Suppressor macrophage treated with lipopolysaccharide for 4 hours (primary cell): Measurements from ENCODE around the gene IL4R.

Experiments used
- DNase-seq: peaks from one replicate; pipeline ENCODE4 v3.0.0-alpha.2; 2020

The IL4R gene

GRCh38 chr16:27363246-27363632, 49.5 kb downstream of the IL4R start:
- no peak for DNase-seq

GRCh38 chr16:27363797-27364196, 50.0 kb downstream of the IL4R start:
- no peak for DNase-seq

- no peak for DNase-seq
Measured at GRCh38 chr16:27364493-27365141, 50.8 kb downstream of the IL4R start.

GRCh38 chr16:27365142-27366089, 51.6 kb downstream of the IL4R start:
- no peak for DNase-seq

- DNase-seq: peak; percentile 14
Measured at GRCh38 chr16:27366687-27367460, 53.1 kb downstream of the IL4R start.

- DNase-seq: peak; percentile 94
Measured at GRCh38 chr16:27367461-27368357, 53.9 kb downstream of the IL4R start.

- DNase-seq: no peak
Measured at GRCh38 chr16:27368358-27368722, 54.6 kb downstream of the IL4R start.

GRCh38 chr16:27369806-27370205, 56.0 kb downstream of the IL4R start:
- DNase-seq: no peak

- DNase-seq: no peak
Measured at GRCh38 chr16:27370318-27370717, 56.5 kb downstream of the IL4R start.

GRCh38 chr16:27373312-27373711, 59.5 kb downstream of the IL4R start:
- DNase-seq: no peak

GRCh38 chr16:27374221-27374803, 60.5 kb downstream of the IL4R start:
- peak; percentile 85 for DNase-seq

GRCh38 chr16:27374804-27375425, 61.1 kb downstream of the IL4R start:
- peak; percentile 88 for DNase-seq

- peak; percentile 50 for DNase-seq
Measured at GRCh38 chr16:27377666-27378485, 64.1 kb downstream of the IL4R start.

GRCh38 chr16:27378871-27379481, 65.2 kb downstream of the IL4R start:
- DNase-seq: peak; percentile 70

- no peak for DNase-seq
Measured at GRCh38 chr16:27379919-27380318, 66.1 kb downstream of the IL4R start.

GRCh38 chr16:27381236-27381635, 67.5 kb downstream of the IL4R start:
- DNase-seq: no peak

- no peak for DNase-seq
Measured at GRCh38 chr16:27381974-27382855, 68.4 kb downstream of the IL4R start.

- peak; percentile 93 for DNase-seq
Measured at GRCh38 chr16:27383556-27384243, 69.9 kb downstream of the IL4R start.
